Measurements from ENCODE around the gene FOXP4.

DNA sequence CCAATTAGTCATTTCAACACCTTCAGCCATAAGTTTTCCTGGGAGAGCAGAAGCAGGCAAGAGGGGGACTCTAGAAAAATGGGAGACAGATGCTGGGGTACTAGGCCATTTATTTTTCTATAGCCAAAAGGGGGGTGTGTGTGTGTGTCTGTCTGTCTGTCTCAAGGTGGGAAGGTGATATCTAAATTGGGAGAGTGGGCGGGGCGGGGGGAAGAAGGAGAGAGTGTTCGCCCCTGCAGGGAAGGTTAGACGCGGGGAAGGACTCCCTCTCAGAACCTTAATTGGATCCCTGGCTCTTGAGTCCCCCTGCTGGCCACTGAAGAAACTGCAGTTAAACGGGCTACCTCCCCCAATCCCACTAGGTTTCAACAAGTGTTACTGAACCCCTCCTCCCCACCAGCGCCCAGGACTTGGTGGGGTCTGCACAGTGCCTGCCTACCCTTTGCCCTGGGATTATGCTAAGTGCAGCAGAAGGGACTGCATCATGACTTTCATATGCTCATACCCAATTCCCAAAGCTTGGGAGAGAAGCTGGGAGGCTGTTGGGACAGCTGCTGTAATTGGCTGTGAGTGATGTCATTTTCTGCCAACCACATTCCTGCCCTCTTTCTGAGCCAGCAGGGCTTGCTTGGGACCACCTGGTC, 45.8 kb downstream of the FOXP4 start:
- TF ChIP-seq MYC (IDR thresholded peaks at IDR 0.05; ENCODE audit: borderline replicate concordance, low read length) (no peak), HEYL (CRISPR knock-in tag; IDR thresholded peaks at IDR 0.05) (no peak), CBX8 (IDR thresholded peaks at IDR 0.05) (no peak), POLR2A (IDR thresholded peaks at IDR 0.05; ENCODE audit: low read length) (no peak), EP300 (IDR thresholded peaks at IDR 0.05) (no peak), RAD21 (conservative IDR thresholded peaks at IDR 0.05 in 1 of 2, IDR thresholded peaks at IDR 0.05 in 1 of 2) (peak; percentile 90 to 92)
- TF ChIP-seq, protein P1, sequence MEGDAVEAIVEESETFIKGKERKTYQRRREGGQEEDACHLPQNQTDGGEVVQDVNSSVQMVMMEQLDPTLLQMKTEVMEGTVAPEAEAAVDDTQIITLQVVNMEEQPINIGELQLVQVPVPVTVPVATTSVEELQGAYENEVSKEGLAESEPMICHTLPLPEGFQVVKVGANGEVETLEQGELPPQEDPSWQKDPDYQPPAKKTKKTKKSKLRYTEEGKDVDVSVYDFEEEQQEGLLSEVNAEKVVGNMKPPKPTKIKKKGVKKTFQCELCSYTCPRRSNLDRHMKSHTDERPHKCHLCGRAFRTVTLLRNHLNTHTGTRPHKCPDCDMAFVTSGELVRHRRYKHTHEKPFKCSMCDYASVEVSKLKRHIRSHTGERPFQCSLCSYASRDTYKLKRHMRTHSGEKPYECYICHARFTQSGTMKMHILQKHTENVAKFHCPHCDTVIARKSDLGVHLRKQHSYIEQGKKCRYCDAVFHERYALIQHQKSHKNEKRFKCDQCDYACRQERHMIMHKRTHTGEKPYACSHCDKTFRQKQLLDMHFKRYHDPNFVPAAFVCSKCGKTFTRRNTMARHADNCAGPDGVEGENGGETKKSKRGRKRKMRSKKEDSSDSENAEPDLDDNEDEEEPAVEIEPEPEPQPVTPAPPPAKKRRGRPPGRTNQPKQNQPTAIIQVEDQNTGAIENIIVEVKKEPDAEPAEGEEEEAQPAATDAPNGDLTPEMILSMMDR (IDR thresholded peaks at IDR 0.05) = peak; percentile 73

All from A549 (cell line).